Measurements from ENCODE around the gene HARBI1. TPM values are rescaled to one million over a fixed set of nuclear protein-coding genes. Genes with fewer than 3 reads are reported as not detected.

Gene HARBI1
- total RNA-seq, 1 experiment from 2014 or later: 5.1 TPM

DNA sequence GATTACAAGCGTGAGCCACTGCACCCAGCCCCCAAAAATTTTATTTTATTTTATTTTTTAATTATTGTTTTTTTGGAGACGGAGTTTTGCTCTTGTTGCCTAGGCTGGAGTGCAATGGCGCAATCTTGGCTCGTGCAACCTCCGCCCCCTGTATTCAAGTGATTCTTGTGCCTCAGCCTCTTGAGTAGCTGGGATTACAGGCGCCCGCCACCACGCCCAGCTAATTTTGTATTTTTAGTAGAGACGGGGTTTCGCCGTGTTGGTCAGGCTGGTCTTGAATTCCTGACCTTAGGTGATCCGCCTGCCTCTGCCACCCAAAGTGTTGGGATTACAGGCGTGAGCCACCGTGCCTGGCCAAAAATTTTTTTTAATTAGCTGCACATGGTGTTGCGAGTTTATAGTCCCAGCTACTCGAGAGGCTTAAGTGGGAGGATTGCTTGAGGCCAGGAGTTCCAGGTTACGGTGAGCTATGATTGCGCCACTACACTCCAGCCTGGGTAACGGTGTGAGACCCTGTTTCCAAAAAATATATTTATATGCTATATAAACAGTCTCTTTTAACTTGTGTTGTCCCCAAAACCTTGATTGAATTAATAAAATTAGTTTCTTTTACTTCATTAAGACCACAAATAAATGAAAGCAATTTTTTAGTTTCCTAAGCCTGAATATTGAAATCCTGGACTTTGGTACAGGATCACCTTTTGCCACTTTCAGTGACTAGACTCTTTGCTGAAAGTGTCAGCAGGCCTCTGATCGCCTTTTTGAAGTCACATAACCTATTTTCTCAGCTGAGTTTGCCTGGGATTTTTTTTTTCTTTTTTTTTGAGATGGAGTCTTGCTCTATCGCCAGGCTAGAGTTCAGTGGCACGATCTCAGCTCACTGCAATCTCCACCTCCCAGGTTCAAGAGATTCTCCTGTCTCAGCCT lies 16.5 kb upstream of the HARBI1 start:
- DNase-seq (ENCODE audit: low read depth): no peak

DNA sequence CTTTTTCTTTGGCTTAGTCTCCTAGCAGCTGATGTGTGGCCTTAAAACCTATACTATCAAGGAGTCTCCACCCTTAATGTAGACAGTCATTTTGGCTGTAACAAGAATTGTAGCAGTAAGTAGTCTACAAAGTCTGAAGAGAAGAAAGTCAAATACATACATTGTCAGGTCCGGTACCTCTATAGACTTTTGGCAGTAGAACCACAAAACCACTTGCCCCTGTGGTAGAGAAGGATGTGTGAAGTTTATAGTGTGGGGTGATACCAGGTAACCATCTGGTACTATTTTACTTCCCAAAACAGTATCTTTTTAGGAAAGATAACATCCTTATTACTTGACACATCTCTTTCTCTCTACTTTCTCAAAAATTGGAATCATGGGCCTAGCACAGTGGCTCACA lies 15.5 kb upstream of the HARBI1 start:
- no peak for DNase-seq (ENCODE audit: low read depth)

DNA sequence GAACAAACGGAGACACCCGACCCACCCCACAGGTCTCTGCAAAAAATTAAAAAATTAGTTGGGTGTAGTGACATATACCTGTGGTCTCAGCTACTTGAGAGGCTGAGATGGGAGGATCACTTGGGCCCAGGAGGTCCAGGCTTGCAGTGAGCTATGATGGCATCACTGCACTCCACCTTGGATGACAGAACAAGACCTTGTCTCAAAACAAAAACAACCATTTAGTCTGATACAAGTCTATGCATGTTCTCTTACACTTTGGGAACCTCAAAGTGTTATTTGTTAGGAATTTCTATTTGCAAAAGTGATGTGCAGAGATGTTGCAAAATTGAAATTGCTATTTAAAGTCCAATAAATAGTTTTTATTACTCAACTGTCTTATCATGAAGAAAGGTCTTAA lies 14.6 kb upstream of the HARBI1 start:
- DNase-seq (ENCODE audit: low read depth): no peak

DNA sequence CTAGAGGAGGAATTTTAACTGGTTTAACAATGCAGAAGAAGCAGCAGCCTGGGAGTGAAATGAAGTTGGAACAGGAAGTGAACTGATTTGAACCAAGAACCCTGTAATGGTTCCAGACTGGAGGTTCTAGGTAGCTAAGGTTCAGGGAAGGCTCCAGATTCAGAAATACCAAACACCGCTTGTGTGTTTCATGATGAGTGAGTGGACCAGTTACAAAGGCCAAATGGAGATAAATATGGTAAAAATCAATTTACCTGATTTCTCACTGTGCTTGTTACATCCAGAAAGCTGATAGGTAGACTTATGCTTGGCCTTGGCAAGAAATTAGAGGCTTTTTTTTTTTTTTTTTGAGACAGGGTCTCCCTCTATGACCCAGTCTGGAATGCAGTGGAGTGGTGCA lies 13.2 kb upstream of the HARBI1 start:
- DNase-seq (ENCODE audit: low read depth): no peak

DNA sequence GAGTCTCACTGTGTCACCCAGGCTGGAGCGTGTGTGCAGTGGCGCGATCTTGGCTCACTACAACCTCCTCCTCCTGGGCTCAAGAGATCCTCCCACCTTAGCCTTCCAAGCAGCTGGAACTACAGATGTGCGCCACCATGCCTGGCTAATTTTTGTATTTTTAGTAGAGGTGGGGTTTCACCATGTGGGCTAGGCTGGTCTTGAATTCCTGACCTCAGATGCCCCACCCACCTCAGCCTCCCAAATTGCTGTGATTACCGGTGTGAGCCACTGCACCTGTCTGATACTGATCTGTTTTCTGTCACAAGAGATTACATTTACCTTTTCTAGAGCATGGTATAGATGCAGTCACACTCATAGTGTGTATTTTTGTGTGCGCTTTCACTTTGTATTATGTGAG lies 11.9 kb upstream of the HARBI1 start:
- DNase-seq (ENCODE audit: low read depth): no peak

DNA sequence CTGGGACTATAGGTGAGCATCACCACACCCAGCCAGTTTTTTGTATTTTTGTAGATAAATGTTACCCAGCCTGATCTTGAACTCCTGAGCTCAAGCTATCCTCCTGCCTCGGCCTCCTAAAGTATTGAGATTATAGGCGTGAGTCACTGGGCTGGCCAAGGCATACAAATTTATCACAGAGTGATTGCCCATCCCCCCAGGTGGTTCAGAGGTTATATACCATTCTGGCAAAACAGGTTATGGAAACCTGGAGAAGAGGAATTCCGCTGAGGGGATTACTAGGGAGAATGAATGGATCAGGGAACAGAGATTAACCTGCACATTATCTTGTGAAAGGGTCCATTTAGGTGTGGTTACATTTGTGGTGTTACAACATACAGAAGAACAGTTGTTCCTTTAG lies 8.4 kb upstream of the HARBI1 start:
- DNase-seq (ENCODE audit: low read depth): no peak

DNA sequence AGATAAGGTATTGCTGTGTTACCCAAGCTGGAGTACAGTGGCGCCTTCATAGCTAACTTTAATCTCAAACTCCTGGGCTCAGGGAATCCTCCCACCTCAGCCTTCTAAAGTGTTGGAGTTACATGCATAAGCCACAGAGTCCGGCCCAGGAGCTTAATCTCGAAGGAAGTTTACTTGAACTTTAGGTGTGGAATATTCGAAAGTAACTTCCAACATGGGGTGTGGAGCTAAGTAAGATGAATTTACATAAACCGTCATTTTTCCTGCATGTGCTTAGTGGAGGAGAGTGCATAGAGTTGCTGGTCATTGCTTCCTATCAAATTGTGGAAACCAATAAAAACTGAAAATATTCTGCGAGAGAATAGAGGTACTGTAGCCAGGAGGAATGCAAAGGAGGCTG lies 1.8 kb upstream of the HARBI1 start:
- DNase-seq (ENCODE audit: low read depth): no peak

DNA sequence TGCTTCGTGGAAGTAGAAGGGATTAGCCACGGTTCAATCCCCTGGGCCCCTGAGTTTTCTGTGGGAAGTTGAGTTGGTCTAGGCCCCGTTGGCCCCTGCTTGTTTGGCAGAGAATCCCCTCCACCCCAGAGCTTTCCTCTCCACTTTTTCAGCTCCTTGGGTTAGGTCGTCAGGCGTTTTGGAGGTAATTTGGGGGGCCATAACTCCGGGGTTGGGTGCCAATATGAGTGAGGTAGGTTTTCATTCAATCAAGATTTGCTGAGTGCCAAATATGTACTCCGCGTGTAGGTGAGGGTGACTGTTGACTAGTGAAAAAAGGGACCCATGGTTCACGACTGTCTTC lies 916 bp upstream of the HARBI1 start:
- no peak for DNase-seq (ENCODE audit: low read depth)

DNA sequence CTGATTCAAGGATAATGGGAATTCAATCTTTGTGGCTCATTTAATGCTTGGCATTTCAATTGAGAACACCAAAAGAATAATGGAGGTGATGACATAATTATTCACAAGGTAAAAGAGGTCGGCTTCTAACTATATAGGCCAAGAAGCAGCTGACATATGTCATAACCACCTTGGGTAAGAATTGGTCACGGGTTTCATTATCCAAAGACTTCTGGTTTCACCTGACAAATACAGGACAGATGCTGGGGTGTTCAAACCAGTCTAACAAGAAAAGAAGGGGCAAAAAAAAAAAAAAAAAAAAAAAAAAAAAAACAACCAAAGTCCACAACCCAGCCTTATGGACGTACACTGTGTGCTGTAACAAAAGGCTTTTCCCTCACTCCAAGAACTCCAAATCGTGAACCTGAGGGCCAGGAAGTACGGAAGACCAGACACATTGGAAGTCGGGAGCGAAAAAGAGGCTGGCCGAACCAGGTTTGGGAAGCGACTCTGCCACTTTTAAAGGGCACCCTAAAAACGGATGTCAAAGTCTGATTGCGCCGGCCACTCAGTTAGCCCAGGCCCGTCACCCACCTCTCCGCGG lies 385 bp downstream of the HARBI1 start:
- no peak for DNase-seq (ENCODE audit: low read depth)

DNA sequence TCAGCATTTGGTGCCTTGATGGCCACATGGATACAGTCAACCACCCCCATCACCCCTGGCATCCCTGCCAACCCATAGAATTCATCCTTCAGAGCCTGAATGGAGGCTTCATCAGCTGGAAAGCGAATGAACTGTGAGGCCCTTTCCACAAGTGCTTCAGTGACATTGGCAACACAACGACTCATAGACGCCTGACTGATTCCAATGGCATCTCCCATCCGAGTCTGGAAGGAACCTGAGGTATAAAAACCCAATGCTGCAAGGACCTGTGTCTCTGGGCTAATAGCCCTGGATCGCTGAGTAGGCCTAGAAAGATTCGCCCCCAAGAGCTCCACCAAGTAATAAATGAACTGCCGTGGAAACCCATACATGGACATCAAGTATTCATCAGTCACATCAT lies 1.3 kb downstream of the HARBI1 start:
- no peak for DNase-seq (ENCODE audit: low read depth)

DNA sequence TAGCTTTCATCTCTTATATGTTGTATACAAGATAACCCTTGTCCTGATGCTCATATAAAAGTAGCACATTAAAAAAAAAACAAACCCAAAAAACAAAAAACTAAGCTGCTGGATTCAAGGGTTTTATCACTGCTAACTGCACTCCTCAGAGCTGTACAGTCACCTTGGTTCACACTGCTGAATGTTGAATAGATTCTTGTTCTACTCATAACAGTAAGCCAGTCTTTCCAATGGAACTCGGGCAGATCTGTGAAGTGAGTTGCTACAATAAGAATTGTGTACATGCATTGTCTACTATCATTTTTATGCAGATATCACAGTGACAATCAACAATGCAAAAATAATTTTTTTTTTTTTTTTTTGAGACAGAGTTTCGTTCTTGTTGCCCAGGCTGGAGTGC lies 4.7 kb downstream of the HARBI1 start:
- no peak for DNase-seq (ENCODE audit: low read depth)

DNA sequence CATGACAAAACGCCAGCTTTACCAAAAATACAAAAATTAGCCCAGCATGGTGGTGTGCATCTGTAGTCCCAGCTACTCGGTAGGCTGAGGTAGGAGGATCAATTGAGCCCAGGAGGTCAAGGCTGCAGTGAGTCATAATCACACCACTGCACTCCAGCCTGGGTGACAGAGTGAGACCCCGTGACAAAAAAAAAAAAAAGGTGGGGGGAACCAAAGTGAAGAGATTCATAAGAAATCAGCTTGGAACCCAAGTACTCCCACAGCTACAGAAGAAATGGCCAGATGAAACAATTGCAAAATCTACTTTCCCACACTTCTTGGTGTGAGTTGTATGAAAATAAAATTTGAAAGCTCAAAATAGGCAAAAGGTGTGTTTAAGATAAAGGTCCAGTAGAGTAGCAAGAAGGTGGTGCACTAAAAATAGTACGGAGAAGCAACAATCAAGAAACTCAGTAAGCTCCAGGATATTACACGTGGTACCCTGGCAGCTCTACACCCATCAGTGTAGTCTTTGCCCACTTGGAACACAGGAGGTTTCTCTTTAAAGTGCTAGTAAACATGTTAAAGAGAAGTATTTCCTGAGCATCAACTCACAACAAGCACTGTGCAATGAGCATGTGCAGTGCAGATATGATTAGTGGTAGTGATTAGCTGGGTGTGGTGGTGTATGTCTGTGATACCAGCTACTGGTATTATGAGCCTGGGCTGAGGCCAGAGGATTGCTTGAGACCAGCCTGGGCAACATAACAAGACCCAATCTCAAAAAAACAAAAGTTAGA lies 5.3 kb downstream of the HARBI1 start:
- DNase-seq (ENCODE audit: low read depth): no peak

DNA sequence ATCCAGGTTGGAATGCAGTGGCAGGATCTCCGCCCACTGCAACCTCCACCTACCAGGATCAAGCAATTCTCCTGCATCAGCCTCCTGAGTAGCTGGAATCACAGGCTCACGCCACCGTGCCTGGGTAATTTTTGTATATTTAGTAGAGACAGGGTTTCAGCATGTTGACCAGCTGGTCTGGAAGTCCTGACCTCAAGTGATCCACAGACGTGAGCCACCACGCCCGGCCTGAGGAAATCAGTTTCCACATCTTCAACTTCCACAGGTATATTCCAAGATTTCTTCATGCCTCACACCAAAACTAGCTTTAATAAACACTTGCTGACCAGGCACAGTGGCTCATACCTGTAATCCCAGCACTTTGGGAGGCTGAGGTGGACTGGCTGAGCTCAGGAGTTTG lies 7.6 kb downstream of the HARBI1 start:
- DNase-seq (ENCODE audit: low read depth): no peak

DNA sequence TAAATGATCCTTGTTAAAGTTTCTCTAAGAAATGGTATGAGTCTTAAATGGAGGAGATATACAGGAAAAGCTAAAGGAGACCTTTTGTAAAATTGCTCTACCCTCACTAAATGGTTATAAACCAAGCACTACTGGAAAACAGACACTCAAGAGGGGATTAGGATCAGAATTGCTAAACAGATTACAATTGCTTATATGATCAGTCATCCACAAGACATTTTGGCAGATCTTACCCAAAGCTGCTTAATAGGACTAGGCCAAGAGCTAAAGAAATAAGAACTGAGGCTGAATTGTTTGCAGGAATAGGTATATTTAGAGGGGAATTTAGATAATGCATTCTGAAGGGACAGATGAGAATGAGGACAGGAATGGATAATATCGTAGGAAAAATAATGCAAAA lies 9.5 kb downstream of the HARBI1 start:
- no peak for DNase-seq (ENCODE audit: low read depth)

DNA sequence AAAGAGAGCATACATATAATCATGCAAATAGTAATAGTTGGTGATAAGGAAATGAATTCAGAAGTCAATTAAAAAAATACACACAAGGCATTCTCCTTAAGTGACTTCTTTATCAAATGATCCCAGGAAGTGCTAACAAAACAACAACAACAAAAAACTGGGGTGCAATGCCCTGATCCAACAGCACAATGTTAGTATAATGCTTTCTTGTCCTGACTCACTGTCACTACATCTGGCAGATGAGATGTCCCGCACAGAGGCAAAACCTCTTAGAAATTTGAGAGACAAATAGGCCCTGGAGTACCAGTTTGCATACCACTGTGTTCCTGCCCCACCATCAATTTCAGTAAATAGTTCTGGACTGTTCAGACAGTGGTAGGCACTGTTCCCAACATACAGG lies 12.2 kb downstream of the HARBI1 start:
- DNase-seq (ENCODE audit: low read depth): no peak

DNA sequence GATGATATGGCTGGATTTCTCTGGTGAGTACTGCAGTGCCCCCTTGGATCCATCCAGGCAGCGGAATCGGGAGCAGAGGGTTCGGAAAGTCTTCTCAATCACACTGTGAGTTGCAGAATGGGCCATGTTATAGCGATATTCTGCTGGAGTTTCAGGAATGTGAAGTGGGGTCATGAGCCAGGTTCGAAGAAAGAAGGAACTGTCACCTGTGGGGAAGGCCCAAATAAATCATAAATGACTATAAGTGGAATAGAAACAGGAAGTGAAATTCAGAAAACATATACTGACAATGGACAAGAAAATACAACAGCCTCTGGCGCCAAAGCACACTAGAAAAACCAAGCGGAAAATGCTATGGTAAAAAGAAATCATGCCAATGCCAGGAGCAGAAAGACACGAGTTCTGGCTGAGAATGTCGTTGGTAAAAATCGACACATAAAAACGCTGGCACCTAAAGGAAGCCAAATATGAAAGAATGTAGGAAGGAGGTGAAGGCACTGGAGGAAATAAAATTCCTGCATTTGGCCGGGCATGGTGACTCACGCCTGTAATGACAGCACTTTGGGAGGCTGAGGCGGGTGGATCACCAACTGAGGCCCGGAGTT lies 13.2 kb downstream of the HARBI1 start:
- no peak for DNase-seq (ENCODE audit: low read depth)

DNA sequence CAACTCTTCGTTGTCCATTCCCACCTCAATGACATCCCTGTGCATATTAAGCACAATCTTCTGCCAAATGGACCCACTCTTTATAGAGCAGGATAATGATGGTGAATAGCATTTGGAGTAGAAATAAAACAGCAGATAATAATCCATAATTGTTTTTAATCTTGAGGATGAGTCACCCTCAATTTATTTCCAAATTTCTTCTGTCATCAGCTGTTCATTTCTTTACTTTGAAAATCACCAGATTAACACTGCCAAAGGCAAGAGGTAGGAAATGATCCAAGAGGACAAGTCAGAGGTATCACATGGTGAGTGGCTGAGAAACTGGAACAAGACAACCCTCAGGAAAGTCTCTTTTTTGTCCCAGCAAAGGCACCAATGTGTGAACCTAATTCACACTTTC lies 15.9 kb downstream of the HARBI1 start:
- DNase-seq (ENCODE audit: low read depth): no peak

DNA sequence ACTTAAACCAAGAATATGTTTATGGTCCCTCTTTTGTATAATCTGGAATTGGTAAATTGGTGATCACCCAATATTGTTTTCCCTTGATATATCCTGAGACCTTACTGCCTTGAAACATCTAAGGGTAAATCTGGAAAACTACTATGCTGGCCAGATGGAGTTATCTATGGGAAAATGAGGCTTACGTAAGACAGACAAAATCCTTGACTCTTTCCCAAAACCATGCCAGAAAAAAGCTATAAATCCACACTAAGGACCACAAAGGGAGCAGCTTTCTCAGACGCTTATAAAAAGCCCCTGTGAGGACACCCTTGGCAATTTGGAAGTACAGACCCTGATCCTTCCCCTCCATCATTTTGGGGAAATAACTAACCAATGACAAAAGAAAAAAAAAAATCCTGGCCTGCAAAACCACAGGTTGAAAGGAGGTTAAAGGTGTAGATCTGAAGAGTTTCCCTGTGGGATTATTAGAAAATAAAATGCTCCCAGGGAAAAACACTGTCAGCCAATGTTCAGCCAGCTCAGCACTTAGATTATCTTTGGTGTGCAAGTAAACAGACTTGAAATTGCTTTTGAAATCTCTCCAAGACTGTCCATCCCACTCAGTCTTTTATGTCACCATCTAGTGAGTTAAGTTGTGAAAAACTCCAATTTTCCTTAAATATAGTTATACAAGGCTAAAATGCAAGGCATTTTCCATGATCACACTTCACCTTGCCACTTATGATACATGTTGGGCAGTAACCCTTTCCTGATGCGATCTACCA lies 16.6 kb downstream of the HARBI1 start:
- no peak for DNase-seq (ENCODE audit: low read depth)

DNA sequence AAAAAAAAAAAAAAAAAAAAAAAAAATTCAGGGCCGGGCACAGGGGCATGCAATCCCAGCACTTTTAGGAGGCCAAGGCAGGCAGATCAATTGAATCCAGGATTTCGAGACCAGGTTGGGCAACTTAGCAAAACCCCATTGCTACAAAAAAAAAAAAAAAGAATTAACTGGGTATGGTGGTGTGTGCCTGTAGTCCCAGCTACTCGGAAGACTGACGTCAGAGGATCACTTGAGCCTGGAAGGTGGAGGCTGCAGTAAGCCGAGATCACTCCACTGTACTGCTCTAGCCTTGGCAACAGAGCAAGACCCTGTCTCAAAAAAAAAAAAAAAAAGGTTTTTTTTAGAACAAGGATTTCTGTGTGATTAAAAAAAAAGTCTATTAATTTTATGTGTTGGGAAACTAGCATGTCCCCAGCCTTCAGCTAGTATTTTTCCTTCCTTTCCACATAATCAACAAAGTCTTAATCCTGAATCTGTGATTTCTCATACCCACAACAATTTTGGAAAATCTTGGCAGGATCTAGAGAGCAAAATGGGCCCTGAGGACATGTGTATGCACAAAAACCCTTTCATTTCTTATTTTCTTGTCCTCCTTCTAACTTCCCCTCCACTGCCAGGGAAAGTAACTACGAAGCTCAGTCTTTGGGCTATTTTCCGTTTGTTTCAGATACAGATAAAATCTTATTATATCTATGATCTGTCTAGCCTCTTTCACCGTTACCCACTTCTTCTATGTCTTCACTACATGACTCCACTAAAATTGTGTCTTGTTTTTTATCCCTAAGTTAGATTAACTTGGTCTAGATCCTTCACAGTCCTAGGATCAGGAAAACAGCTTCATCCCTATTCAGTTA lies 17.5 kb downstream of the HARBI1 start:
- no peak for DNase-seq (ENCODE audit: low read depth)

DNA sequence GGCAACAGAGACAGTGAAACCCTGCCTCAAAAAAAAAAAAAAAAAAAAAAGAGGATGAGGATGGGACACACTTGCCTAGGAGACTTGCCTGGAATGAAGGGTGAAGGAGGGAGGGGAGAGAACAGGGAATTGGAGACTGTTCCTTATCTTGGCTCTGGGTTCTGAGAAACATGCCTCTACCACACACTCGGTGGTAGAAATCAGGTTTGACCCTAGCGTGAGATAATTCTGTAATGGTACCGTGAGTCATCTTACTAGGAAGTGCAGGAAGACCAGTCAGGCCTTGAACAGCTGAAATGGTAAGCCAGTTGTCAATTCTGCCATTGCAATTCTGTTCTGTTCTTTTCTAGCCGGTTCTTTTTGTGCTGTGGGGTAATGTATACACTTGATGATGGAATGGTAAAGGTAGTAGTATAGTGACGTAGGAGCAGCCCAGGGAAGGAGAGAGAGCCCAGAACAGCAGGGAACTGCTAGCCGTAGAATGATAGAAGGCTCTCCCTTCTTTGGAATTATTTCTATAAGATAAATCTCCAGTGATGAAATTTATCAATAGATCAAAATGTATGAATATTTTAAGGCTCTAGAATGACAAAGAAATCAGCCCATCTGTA lies 19.3 kb downstream of the HARBI1 start:
- peak; percentile 82 for DNase-seq (ENCODE audit: low read depth)

Measured in Daoy (cell line).